GM12864 (cell line): ENCODE data around the gene ATG2B.
A peak's percentile ranks its signal among the peaks of the same experiment; 100 is the strongest.

Experiments used
- DNase-seq: peaks from one replicate; pipeline ENCODE4 v3.0.0-alpha.2; 2011; ENCODE audit warnings: low read depth
- H3K4me3 ChIP-seq: 2 replicates; pipeline ENCODE4 v1.5.1; 2011; ENCODE audit warnings: mild to moderate bottlenecking, low read depth, low read length, control low read depth
- CTCF ChIP-seq: IDR thresholded peaks from 2 replicates; pipeline ENCODE4 v1.5.1; 2011; ENCODE audit warnings: low read depth, mild to moderate bottlenecking, moderate library complexity, low read length, control low read depth, inconsistent platforms; ENCODE audit errors: missing control alignments

ATG2B gene

GRCh38 chr14:96363751-96364336, 703 bp upstream of the ATG2B start:
- TF ChIP-seq CTCF, result no peak
- DNase-seq, result peak; percentile 37

GRCh38 chr14:96362071-96362964, 823 bp downstream of the ATG2B start:
- no peak for TF ChIP-seq CTCF
- peak overlapping the region; percentile 78 for H3K4me3 ChIP-seq
- peak; percentile 53 for DNase-seq

More at GRCh38 chr14:96363751-96364336, 703 bp upstream of the ATG2B start:
- H3K4me3 ChIP-seq, result peak overlapping the region; percentile 68

- no peak for DNase-seq
- TF ChIP-seq CTCF, result no peak
- H3K4me3 ChIP-seq, result no peak overlapping the region
Observed at GRCh38 chr14:96359959-96360358, 3.2 kb downstream of the ATG2B start.

- DNase-seq, result no peak
- H3K4me3 ChIP-seq, result no peak overlapping the region
- TF ChIP-seq CTCF, result no peak
Observed at GRCh38 chr14:96357216-96357615, 5.9 kb downstream of the ATG2B start.

- no peak for DNase-seq
- no peak for TF ChIP-seq CTCF
- no peak overlapping the region for H3K4me3 ChIP-seq
Observed at GRCh38 chr14:96354246-96354645, 8.9 kb downstream of the ATG2B start.

GRCh38 chr14:96352708-96353107, 10.4 kb downstream of the ATG2B start:
- no peak for DNase-seq
- TF ChIP-seq CTCF, result no peak
- no peak overlapping the region for H3K4me3 ChIP-seq
